AG20443 (cell line): ENCODE data around the gene PRR19.
"Not testable (repeated sequence)": the region's sequence is repeated elsewhere in the genome, so short reads cannot be mapped to it uniquely, and the experiment has no call there.

Experiments
- DNase-seq: peaks from one replicate; pipeline ENCODE4 v3.0.0; 2012; ENCODE audit warnings: low spot score, mixed read lengths

PRR19 gene

DNA sequence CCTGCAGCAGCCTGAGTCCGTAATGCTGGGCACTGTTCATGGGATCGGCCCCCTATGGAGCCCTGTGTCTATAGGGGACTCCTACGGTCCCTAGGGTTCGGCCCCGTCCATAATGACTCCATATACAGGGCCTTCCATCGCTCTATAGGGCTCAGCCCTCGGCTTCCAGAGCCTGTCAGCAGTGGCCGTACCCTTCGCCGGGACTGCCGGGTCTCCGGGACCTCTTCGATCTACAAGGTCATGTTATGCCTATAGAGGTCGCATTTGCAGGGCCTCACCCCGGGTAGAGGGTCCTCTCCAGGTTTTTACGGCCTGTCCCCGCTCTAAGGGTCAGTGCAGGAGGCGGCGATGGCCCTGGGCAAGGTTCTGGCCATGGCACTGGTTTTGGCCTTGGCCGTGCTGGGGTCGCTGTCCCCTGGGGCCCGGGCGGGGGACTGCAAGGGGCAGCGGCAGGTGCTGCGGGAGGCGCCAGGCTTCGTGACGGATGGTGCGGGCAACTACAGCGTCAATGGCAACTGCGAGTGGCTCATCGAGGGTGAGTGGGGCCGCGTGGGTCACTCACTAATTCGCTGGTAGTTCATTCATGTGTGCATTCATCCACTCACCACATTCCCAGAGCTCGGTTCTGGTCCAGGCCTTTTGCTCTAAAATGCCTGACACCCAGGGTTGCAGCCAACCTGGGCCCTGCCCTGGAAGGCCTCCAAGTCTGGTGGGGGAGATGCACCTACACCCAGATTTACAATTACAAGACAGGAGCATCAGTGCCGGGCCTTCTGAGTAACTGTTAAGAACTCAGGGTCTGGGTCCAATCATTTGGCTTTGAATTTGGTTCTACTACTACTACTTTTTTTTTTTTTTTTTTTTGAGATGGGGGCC, 24.2 kb downstream of the PRR19 start:
- DNase-seq, result no peak

DNA sequence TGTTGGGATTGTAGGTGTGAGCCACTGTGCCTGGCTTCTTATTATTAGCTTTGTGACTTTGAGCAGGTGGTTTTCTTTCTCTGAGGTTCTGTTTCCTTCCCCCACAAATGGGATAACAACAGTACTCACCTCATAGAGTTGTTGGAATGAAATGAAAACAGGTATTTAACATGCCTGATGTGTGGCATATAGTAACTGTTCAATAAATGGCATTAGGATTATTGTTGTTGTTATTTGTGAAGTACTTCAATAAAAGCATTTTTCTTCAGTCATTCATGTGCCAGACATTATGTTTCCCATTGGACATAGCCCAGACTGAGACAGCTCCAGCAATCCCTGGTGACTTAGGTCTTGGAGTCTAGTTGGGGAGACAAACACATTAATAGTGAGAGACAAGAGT, 25.0 kb downstream of the PRR19 start:
- DNase-seq, result no peak

DNA sequence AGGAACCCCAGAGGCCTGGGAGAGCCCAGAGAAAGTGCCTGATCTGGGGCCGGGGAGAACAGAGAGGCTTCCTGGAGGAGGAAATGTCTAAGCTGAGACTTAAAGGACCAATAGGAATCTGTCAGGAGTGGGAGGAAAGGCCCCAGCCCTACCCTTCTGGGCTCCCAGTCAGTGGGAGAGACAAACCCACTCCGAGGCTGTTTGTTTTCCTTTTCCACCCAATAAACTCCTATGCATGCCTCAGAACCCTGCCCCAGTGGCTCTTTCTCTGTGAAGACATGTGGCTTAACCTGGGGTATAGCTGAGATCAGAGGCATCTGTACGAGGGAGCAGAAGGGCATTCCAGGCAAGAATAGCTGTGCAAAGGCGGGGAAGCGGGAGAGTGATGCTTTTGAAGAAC, 25.4 kb downstream of the PRR19 start:
- no peak for DNase-seq

DNA sequence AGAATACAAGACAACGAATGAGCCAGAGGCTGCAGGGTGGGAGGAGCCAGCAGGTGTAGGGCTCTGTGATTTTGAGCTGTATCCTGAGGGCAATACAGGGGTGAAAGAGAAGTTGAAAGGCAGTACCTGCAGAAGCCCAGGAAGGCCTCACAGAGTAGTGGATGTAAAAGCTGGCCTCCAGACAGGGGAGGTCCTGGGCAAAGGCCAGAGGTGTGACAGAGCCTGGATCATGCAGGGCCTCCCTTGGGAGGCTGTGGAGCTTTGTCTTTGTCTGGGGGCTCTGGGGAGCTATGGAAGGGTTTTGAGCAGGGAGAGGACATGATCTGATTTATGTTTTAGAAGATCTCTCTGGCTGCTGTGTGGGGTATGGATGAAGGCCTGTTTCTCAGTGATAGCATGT, 26.2 kb downstream of the PRR19 start:
- DNase-seq, result no peak

DNA sequence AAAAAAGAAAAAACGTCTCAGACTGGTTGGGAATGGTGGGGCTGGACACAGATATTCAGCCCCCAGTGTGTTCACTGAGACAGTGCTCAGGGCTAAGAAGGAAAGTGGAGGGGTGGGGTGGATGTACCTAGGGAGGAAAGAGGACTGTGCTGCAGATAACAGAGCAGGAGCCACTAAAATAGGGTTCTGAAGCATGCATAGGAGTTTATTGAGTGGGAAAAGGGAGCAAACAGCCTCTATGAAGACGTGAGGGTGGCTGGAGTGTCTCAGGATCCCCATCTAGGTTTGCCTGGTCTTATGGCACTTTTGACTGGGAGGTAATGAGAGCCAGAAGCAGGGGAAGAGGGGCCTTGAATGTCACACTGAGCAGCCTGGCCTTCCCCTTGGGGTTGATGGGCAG, 26.9 kb downstream of the PRR19 start:
- DNase-seq, result no peak

DNA sequence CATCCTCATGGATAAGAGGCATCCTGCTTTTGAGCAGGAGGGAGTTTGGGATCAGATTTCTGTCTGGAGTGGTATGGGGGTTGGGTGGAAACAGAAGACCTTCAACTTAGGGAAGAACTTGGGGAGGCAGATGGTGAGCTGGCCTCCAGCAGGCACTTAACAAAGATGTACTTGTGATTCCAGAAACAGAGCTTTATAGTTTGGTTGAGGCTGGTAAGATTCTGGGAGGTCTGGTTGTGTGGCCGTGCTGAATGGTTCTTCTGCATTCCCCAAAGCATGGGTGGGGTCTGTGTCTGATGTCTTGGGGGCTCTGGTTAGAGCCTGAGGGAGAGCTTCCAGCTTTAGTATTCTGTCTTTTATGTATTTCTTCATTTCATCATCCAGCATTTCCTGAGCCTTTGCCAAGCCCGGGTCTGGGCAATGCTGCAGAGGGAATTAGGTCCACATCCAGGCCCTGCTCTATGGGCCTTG, 28.3 kb downstream of the PRR19 start:
- no peak for DNase-seq

DNA sequence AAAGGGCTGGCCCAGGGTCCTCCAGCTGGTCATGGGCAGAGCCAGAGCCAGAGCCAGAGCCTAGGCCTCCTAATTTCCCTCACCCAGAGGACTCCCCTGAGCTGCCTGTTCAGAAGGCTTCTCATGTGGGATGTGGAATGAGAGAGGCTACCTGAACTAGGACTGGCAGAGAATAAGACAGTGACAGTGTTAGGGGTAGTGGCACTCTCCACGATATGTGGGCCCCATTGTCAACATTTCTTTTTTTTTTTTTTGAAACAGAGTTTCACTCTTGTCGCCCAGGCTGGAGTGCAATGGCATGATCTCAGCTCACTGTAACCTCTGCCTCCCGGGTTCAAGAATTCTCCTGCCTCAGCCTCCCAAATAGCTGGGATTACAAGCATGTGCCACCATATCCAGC, 29.4 kb downstream of the PRR19 start:
- DNase-seq, result not testable (repeated sequence)

DNA sequence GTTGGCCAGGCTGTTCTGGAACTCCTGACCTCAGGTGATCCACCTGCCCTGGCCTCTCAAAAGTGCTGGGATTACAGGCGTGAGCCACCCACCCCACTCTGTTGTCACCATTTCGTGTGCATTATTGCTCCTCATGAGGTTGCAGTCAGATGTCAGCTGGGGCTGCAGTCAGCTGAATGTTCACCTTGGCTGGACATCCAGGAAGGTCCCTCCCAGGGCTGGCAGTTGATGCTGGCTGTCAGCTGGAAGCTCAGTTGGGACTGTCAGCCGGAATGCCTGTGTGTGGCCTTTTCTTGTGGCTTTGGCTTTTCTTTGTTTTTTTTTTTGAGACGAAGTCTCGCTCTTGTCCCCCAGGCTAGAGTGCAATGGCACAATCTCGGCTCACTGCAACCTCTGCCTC, 30.1 kb downstream of the PRR19 start:
- DNase-seq, result no peak

DNA sequence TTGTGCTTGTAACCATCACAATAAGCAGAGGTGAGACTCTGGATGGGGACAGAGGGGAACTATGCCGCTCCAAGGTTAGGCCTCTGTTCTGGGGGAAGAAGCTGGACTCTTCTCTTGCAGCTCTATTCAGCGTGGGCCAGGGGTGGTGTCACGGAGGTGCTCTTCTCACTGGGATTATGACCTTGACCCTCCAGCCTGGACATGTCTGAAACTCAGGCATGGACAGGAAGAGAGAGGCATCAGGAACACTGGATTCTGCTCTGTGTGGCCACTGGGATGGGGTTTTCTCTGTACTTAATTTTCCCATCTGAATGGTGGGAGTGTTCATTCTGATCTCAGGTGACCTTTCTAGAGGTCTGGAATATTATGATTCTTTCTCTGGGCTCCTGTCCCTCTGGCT, 31.1 kb downstream of the PRR19 start:
- DNase-seq, result no peak

DNA sequence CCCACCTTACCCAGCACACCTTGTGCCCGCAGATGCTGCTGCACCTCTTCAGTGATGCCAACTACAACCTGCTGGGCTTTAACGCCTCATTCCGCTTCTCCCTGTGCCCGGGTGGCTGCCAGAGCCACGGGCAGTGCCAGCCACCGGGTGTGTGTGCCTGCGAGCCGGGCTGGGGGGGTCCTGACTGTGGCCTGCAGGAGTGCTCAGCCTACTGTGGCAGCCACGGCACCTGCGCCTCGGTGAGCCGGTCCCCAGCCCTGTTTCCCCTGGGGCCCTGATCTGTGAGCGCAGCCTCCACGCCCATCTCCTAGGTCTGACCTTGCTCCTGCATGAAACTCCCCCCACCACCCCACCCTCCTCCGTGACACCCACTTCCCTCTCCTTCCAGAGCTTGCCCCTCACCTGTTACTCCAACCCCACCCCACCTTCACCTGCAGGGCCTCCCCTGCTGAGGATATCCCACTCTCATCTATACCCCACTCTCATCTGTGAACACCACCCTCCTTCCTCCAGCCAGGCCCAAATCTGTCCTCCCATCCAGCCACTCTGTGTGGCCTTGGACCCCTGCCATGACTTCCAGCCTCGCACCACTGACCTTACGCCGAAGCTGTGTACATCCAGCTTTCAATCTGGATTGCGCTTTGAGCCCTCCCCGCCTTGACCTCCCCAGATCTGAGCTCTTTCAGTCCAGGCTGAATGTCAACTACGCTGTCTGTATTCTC, 32.2 kb downstream of the PRR19 start:
- DNase-seq, result no peak

DNA sequence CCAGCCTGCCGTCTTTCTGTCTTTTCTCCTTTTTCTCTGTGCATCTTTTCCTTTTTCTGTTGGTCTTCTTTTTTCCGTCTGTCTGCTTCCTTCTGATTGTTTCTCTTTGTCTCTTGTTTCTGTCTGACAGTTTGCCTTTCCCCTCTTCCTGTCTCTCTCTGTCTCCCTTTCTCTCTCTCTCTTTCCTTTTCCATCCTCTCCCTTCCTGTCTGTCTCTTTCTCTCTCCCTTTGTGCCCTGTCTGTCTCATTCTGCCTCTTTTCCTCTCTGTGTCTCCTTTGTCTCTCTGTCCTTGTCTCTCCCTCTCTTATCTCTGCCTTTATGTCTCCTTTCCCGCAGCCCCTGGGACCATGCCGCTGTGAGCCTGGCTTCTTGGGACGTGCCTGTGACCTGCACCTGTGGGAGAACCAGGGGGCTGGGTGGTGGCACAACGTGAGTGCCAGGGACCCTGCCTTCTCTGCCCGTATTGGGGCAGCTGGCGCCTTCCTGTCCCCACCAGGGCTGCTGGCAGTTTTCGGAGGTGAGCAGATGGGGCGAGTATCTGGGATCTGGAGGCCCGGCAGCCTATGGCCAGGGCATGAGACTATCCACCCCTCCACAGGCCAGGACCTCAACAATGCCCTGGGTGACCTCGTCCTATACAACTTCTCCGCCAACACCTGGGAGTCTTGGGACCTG, 32.9 kb downstream of the PRR19 start:
- DNase-seq, result no peak

DNA sequence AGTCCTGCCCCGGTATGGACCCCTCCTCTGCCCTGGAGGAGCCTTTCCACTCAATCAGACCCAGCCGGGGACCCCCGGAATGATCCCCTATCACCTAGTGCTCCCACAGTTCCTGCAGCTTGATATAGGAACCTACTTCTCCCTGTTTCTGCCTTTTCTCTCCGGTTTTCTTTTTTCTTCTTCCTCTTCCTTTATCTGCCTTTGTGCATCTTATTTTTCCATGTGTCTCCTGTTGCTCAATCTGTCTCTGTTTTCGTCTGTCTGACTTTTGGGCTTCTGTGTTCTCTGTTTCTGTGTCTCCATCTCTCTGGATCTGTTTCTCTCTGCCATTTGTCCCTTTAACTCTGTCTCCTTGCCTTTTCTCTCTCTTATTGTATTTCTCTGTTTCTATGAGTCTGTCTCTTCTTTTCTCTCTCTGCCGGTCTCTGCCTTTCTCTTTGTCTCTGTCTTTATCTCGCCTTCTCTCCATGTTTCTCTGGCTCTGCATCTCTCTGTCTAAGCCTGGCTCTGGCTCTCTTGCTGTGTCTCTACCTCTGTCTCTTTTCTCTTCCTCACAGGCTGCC, 33.5 kb downstream of the PRR19 start:
- no peak for DNase-seq

DNA sequence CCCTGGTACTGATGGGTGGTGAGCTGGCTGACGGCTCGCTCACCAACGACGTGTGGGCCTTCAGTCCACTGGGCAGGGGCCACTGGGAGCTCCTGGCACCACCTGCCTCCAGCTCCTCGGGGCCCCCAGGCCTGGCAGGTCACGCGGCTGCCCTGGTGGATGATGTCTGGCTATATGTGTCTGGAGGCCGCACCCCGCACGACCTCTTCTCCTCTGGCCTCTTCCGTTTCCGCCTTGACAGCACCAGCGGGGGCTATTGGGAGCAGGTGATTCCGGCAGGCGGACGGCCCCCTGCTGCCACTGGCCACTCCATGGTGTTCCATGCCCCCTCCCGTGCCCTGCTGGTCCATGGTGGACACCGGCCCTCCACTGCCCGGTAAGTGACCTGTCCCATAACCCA, 34.0 kb downstream of the PRR19 start:
- DNase-seq, result no peak

DNA sequence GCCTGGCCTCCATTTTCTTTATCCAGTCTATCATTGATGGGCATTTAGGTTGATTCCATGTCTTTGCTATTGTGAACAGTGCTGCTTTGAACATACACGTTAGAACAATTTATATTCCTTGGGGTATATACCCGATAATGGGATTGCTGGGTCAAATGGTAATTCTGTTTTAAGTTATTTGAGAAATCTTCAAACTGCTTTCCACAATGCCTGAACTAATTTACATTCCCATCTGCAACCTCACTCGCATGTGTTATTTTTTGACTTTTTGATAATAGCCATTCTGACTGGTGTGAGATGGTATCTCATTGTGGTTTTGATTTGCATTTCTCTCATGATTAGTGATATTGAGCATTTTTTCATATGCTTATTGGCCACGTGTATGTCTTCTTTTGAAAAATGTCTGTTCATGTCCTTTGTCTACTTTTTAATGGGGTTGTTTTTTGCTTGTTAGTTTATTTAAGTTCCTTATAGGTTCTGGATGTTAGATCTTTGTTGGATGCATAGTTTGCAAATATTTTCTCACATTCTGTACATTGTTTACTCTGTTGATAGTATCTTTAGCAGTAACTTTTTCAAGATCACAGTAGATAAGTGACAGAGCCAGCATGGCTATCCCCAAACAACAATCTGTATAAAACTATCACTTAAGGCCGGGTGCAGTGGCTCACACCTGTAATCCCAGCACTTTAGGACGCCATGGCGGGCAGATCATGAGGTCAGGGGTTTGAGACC, 37.4 kb downstream of the PRR19 start:
- DNase-seq, result not testable (repeated sequence)

DNA sequence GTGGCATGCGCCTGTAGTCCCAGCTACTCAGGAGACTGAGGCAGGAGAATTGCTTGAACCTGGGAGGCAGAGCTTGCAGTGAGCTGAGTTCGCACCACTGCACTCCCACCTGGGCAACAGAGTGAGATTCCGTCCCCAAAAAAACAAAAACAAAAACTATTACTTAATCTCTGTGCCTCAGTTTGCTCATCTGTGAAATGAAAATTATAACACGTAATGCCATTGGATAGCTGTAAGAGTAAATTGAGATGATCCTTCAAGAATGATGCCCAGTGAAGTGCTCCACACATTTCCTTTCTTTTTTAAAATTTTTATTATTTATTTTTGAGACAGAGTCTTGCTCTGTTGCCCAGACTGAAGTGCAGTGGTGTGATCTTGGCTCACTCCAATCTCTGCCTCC, 38.0 kb downstream of the PRR19 start:
- not testable (repeated sequence) for DNase-seq

DNA sequence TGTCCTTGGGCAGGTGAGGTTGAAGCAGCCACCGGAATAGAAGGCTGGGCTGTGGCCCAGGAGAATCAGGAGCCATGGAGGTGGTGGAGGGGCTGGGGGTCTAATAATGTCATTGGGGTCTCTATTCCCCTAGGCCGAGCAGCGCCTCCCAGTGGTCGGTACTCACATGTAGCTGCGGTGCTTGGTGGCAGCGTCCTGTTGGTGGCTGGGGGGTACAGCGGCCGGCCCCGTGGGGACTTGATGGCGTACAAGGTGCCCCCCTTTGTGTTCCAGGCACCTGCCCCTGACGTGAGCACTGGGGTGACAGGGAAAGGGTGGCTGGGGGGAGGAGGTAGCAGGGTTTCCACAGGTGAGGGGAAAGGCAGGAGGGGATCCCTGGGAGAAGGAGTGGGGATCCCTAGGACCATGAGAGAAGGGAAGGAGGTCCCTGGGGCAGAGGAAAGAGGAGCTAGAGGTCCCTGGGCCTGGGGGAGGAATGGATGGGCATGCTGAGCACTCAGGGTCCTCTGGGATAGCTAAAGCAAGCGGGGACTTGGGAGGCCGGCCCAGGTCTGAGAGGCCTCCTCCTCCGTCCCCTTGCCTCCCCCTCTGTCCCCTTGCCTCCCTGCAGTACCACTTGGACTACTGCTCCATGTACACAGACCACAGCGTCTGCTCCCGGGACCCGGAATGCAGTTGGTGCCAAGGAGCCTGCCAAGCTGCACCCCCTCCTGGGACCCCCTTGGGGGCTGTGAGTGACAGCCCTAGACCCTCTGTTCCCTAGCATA, 41.6 kb downstream of the PRR19 start:
- no peak for DNase-seq

DNA sequence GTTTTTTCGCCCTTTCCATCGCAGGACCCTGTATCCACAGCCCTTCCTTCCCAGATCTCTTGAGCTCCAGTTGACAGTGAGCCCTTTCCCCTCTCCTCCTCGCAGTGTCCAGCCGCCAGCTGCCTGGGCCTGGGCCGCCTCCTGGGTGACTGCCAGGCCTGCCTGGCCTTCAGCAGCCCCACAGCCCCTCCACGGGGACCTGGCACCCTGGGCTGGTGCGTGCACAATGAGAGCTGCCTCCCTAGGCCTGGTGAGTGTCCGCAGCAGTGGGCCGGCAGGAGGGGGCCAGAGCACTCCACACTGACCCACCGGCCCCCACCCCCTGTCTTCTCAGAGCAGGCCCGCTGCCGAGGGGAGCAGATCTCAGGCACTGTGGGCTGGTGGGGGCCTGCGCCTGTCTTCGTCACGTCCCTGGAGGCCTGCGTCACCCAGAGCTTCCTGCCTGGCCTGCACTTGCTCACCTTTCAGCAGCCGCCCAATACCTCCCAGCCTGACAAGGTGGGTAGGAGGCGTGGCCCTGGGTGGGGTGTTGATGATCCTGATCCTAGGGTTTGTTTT, 42.5 kb downstream of the PRR19 start:
- no peak for DNase-seq

DNA sequence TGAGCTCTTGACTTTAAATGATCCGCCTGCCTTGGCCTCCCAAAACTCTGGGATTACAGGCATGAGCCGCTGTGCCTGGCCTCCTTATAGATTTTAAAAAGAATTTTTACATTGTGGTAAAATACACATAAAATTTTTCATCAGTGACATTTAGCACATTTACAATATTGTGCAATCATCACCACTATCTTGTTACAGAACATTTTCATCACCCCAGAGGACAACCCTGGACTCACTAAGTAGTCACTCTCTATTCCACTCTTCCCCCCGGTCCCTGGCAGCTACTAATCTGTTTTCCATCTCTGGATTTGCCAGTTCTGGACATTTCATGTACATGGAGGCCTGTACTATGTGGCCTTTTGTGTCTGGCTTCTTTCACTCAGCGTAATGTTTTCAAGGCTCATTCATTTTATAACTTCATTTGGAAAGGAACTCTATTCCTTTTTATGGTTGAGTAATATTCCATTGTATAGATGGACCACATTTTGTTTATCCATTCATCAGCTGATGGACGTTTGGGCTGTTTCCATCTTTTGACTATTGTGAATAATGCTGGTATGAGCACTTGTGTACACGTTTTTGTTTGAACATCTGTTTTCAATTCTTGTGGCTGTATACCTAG, 43.4 kb downstream of the PRR19 start:
- no peak for DNase-seq

DNA sequence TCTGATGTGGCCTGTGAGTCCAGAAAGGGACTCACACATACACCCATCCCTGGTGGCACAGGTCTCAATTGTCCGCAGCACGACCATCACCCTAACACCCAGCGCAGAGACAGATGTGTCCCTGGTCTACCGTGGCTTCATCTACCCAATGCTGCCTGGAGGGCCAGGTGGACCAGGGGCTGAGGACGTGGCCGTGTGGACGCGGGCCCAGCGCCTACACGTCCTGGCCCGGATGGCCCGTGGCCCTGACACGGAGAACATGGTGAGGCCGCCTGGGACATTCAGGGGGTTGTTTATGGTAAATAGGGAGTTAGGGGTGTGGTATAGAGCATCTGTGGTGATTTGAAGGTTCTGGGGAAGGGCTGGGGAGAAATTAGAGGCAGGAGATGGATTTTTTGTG, 46.3 kb downstream of the PRR19 start:
- DNase-seq, result no peak

DNA sequence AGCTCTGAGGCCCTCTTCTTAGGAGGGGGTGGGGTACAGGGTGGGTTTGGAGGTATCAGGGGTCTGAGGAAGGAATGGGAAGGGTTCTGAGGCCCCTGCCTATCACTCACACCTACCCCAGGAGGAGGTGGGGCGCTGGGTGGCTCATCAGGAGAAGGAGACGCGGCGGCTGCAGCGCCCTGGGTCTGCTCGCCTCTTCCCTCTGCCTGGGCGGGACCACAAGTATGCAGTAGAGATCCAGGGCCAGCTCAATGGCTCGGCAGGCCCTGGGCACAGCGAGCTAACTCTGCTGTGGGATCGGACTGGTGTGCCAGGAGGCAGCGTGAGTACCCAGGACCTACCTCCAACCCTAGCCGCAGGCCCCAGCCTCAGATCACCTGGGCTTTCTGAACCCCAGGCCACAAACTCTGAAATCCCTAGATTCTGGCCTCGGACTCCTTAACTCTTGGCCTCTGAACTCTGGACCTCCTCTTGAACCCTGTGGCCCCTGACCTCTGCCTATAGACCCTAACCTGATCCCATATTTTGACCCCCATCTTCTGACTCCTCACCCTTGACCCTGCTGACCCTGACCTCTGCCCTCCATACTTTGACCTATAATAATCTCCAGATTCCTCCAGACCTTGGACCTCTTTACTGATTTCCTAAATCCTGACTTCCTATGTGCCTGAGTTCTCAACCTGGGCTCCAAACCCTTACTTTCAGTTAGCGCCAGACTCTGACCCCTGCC, 47.6 kb downstream of the PRR19 start:
- no peak for DNase-seq
